Endothelial cell of umbilical vein (primary cell): Measurements from ENCODE around the gene FTO. TPM values are rescaled to one million over a fixed set of nuclear protein-coding genes. Genes with fewer than 3 reads are reported as not detected.

Experiments
- BruUV-seq: library from RNA; stranded (reverse); fragments of 400-500 nt; replicated peaks from 2 replicates; lab custom pipeline; 2021; lab: Mats Ljungman, UMichigan
- CTCF ChIA-PET: fragments of 300-600, 350-600 bp; sonication (Branson Sonifier 250); formaldehyde crosslinking; loops from one replicate; lab custom pipeline; 2021; ENCODE audit warnings: antibody characterized with exemption, inconsistent platforms; lab: Charles Lee
- POLR2A ChIA-PET: fragments of 300-600, 350-600 bp; sonication (Branson Sonifier 250); formaldehyde crosslinking; loops from one replicate; lab custom pipeline; 2021; ENCODE audit warnings: antibody characterized with exemption, inconsistent platforms; lab: Charles Lee
- DNase-seq: peaks from one replicate; pipeline ENCODE4 v3.0.0-alpha.2; 2011; ENCODE audit warnings: low read depth, low spot score
- FAIRE-seq: peaks from 2 replicates; lab custom pipeline; 2011; peaks lifted over from hg19 to GRCh38; lab: Jason Lieb, UNC
- H2AFZ ChIP-seq: 2 replicates; pipeline ENCODE4 v1.6.0; 2012; ENCODE audit warnings: low read depth, low read length, control low read depth, inconsistent platforms
- H3K27ac ChIP-seq: 2 replicates; pipeline ENCODE4 v1.5.1; 2011; ENCODE audit warnings: low read depth, mild to moderate bottlenecking, control low read depth, low read length, moderate library complexity; ENCODE audit not compliant: insufficient read depth
- H3K27me3 ChIP-seq, 2 experiments: 2 replicates each; pipeline versions ENCODE4 v1.6.0 to v1.6.1; 2011; ENCODE audit warnings: low read length in 2 of 2, mixed read lengths in 1 of 2; ENCODE audit not compliant: control insufficient read depth in 2 of 2, insufficient read depth in 2 of 2
- H3K36me3 ChIP-seq, 2 experiments: 2 replicates in 1 of 2; 3 replicates in 1 of 2; pipeline ENCODE4 v1.5.1; 2011; ENCODE audit warnings: low read length in 2 of 2, mild to moderate bottlenecking in 1 of 2, moderate library complexity in 1 of 2; ENCODE audit not compliant: control insufficient read depth in 2 of 2, insufficient read depth in 2 of 2; ENCODE audit errors: extremely low read depth in 1 of 2
- H3K4me1 ChIP-seq: 3 replicates; pipeline ENCODE4 v1.5.1; 2011; ENCODE audit warnings: mild to moderate bottlenecking, low read length; ENCODE audit not compliant: control insufficient read depth, insufficient read depth; ENCODE audit errors: extremely low read depth
- H3K4me2 ChIP-seq: 2 replicates; pipeline ENCODE4 v1.6.1; 2011; ENCODE audit warnings: low read length, control low read depth, mixed read lengths; ENCODE audit not compliant: insufficient read depth
- H3K4me3 ChIP-seq, 3 experiments: fragments of 200-600 bp in 1 of 3; sonication (generic), shearing (Covaris generic) in 1 of 3; replicated peaks in 1 of 3; 2 replicates each; pipeline ENCODE4 v1.5.1; 2011 to 2016; ENCODE audit warnings: control low read depth in 3 of 3, low read length in 3 of 3, mild to moderate bottlenecking in 2 of 3, inconsistent platforms in 1 of 3, low read depth in 1 of 3, moderate library complexity in 1 of 3; ENCODE audit not compliant: insufficient read depth in 1 of 3
- H3K79me2 ChIP-seq: 2 replicates; pipeline ENCODE4 v1.6.0; 2012; ENCODE audit warnings: low read length, inconsistent platforms; ENCODE audit not compliant: control insufficient read depth, insufficient read depth
- H3K9ac ChIP-seq: replicated peaks from 2 replicates; pipeline ENCODE3; 2011; ENCODE audit warnings: low read length, control low read depth; ENCODE audit not compliant: insufficient read depth; ENCODE audit errors: extremely low read depth
- H3K9me1 ChIP-seq: replicated peaks from 3 replicates; pipeline ENCODE4 v1.6.0; 2011; ENCODE audit warnings: mild to moderate bottlenecking, low read length; ENCODE audit not compliant: control insufficient read depth, insufficient read depth; ENCODE audit errors: extremely low read depth
- H3K9me3 ChIP-seq: replicated peaks from 2 replicates; pipeline ENCODE4 v1.5.1; 2012; ENCODE audit warnings: low read length, inconsistent platforms; ENCODE audit not compliant: control insufficient read depth, insufficient read depth
- H4K20me1 ChIP-seq: replicated peaks from 2 replicates; pipeline ENCODE3; 2011; ENCODE audit warnings: mild to moderate bottlenecking, low read length; ENCODE audit not compliant: control insufficient read depth, insufficient read depth; ENCODE audit errors: extremely low read depth
- EZH2 ChIP-seq: IDR thresholded peaks from 2 replicates; pipeline ENCODE4 v1.6.1; 2012; ENCODE audit warnings: borderline replicate concordance, low read depth, mild to moderate bottlenecking, moderate library complexity, low read length, inconsistent platforms; ENCODE audit not compliant: severe bottlenecking
- FOS ChIP-seq: IDR thresholded peaks from 2 replicates; pipeline ENCODE4 v1.6.1; 2011; ENCODE audit warnings: mild to moderate bottlenecking, low read length, moderate library complexity, borderline replicate concordance; ENCODE audit not compliant: insufficient read depth
- GATA2 ChIP-seq: IDR thresholded peaks from 2 replicates; pipeline ENCODE4 v1.7.0; 2011; ENCODE audit warnings: low read depth, mild to moderate bottlenecking, moderate library complexity, mixed read lengths, low read length; ENCODE audit not compliant: insufficient read length, insufficient read depth
- JUN ChIP-seq: IDR thresholded peaks from 2 replicates; pipeline ENCODE4 v1.6.1; 2011; ENCODE audit warnings: borderline replicate concordance, low read depth; ENCODE audit not compliant: insufficient read length, insufficient read depth
- MAX ChIP-seq: IDR thresholded peaks from 2 replicates; pipeline ENCODE4 v1.6.1; 2011; ENCODE audit not compliant: insufficient read depth, insufficient read length
- MYC ChIP-seq: IDR thresholded peaks from one replicate; pipeline ENCODE4 v1.6.1; 2011; ENCODE audit warnings: mild to moderate bottlenecking, low read depth, low read length
- POLR2A ChIP-seq: IDR thresholded peaks from 2 replicates; pipeline ENCODE4 v1.6.1; 2012; ENCODE audit warnings: low read depth, mild to moderate bottlenecking, control low read depth, low read length
- POLR2AphosphoS5 ChIP-seq: IDR thresholded peaks from 2 replicates; pipeline ENCODE4 v1.6.1; 2012; ENCODE audit warnings: low read depth, mild to moderate bottlenecking, control low read depth, low read length, moderate library complexity; ENCODE audit not compliant: insufficient read depth
- dilution Hi-C: fragments of 300-500 bp; cut with MboI; formaldehyde crosslinking; loops from one replicate; pipeline ENCODE4 v1.15.0; 2019; ENCODE audit warnings: low sequenced_read_pairs; ENCODE audit not compliant: extremely low pct_ligation_motif_present
- intact Hi-C: fragments of 100-400 bp; cut with micrococcal nuclease; formaldehyde crosslinking; loops from one replicate; pipeline ENCODE4 v1.10.0; 2022
- polyA plus RNA-seq, 4 experiments: library from polyadenylated mRNA; depleted of rRNA in 3 of 4; stranded (reverse) in 3 of 4; unstranded in 1 of 4; fragments of >200 nt; gene quantifications; 2 replicates each; pipeline versions ENCODE4 v1.2.1 to v1.2.3, GENCODE V29; 2011 to 2012; ENCODE audit warnings: missing spikeins in 1 of 4
- total RNA-seq: library from RNA; stranded (reverse); gene quantifications from 2 replicates; pipeline ENCODE4 v1.2.3, GENCODE V29; 2021
- TF ChIP-seq, protein P1 (sequence below), 2 donors: IDR thresholded peaks; 1 replicate in 1 of 2; 2 replicates in 1 of 2; pipeline ENCODE4 v1.5.1; 2011; ENCODE audit warnings: low read length in 2 of 2, mild to moderate bottlenecking in 2 of 2, moderate library complexity in 2 of 2, control low read depth in 1 of 2, inconsistent platforms in 1 of 2, low read depth in 1 of 2; ENCODE audit not compliant: insufficient read depth in 1 of 2; ENCODE audit errors: extremely low read depth in 1 of 2

The FTO gene
- total and polyA plus RNA-seq, 2 donors (not counting 3 experiments of a cell fraction or from before 2014, with no cell fraction given), result 48.6 to 87.1 TPM

DNA sequence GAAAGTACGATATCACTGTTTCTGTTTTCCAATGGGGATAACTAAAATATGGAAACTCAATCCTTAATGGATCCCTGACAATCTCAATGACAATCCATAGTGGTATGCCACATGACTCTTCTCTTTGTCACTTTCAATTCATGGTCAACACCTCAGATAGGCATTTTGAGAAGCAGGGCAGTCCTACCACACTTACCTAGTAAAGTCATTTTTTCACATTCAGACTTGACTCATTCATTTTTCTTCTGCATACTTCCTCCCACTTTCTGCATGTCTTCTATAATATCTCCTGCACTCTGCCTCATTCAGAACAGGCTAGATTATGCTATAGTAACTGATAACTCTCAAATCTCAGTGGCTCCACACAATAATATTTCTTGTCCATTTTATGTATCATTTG lies 117.5 kb downstream of the FTO start:
- Histone ChIP-seq H4K20me1 (no peaks in the 10 kb centered on the region), H3K4me3 (no peak overlapping the region), H3K9ac (no peak overlapping the region), H3K9me3 (no peaks in the 10 kb centered on the region), H3K27me3 (no peaks in the 10 kb centered on the region), H3K4me2 (no peak overlapping the region), H3K79me2 (no peaks in the 10 kb centered on the region), H3K27ac (no peak overlapping the region), H3K36me3 (peaks cover 0 to 2% of the 10 kb centered on the region in 2 experiments), H3K9me1 (no peaks in the 10 kb centered on the region), H2AFZ (no peak overlapping the region), H3K4me1 (peaks cover 5% of the 10 kb centered on the region)
- ChIA-PET POLR2A (interaction anchor here (1.1 kb wide), 1 partner anchor 9 kb away, joined by 3 read pairs; no protein-coding TSS in a partner anchor), CTCF (interaction anchor here (0.8 to 2.2 kb wide), 4 partner anchors 10 to 272 kb away, joined by 3 to 5 read pairs (median 4); no protein-coding TSS in a partner anchor)
- FAIRE-seq (no peak), DNase-seq (no peak)
- BruUV-seq, result no TSS peak
- dilution Hi-C loops (no loop called here), intact Hi-C loops (no loop called here)
- TF ChIP-seq MYC (no peak), EZH2 (no peak), MAX (no peak), FOS (no peak), JUN (no peak), POLR2AphosphoS5 (no peak), GATA2 (no peak), POLR2A (no peak)
- TF ChIP-seq, protein P1, sequence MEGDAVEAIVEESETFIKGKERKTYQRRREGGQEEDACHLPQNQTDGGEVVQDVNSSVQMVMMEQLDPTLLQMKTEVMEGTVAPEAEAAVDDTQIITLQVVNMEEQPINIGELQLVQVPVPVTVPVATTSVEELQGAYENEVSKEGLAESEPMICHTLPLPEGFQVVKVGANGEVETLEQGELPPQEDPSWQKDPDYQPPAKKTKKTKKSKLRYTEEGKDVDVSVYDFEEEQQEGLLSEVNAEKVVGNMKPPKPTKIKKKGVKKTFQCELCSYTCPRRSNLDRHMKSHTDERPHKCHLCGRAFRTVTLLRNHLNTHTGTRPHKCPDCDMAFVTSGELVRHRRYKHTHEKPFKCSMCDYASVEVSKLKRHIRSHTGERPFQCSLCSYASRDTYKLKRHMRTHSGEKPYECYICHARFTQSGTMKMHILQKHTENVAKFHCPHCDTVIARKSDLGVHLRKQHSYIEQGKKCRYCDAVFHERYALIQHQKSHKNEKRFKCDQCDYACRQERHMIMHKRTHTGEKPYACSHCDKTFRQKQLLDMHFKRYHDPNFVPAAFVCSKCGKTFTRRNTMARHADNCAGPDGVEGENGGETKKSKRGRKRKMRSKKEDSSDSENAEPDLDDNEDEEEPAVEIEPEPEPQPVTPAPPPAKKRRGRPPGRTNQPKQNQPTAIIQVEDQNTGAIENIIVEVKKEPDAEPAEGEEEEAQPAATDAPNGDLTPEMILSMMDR (IDR thresholded peaks at IDR 0.05; ENCODE audit: extremely low read depth in 1 of 2, insufficient read depth in 1 of 2, low read depth in 1 of 2, low read length in 2 of 2), result no peak
